ENCODE results near the gene TTI1.

TTI1 gene

GRCh38 chr20:38033330-38034107, at the start of gene TTI1, which contains the start of gene RPRD1B:
TTI1 (minus strand) TSS chr20:38033456; CDS start chr20:38013816, 19,640 bp downstream.
RPRD1B (plus strand) TSS chr20:38033746; CDS start chr20:38033948, 202 bp downstream.
- DNase-seq: peak; percentile 50

- DNase-seq: no peak
Measured at GRCh38 chr20:38082894-38083293, 49.6 kb upstream of the TTI1 start.

GRCh38 chr20:38081575-38081974, 48.3 kb upstream of the TTI1 start:
- DNase-seq: no peak

GRCh38 chr20:38079353-38079752, 46.1 kb upstream of the TTI1 start:
- DNase-seq: no peak

- DNase-seq: no peak
Measured at GRCh38 chr20:38078084-38078483, 44.8 kb upstream of the TTI1 start.

- no peak for DNase-seq
Measured at GRCh38 chr20:38076548-38076947, 43.3 kb upstream of the TTI1 start.

GRCh38 chr20:38075161-38075998, 42.1 kb upstream of the TTI1 start:
- DNase-seq: no peak

GRCh38 chr20:38073307-38074071, 40.2 kb upstream of the TTI1 start:
- DNase-seq: no peak

GRCh38 chr20:38072898-38073297, 39.6 kb upstream of the TTI1 start:
- no peak for DNase-seq

- DNase-seq: no peak
Measured at GRCh38 chr20:38067717-38068365, 34.6 kb upstream of the TTI1 start.

GRCh38 chr20:38066969-38067716, 33.9 kb upstream of the TTI1 start:
- DNase-seq: no peak

- DNase-seq: no peak
Measured at GRCh38 chr20:38065764-38066375, 32.6 kb upstream of the TTI1 start.

- DNase-seq: no peak
Measured at GRCh38 chr20:38063911-38064530, 30.8 kb upstream of the TTI1 start.

- DNase-seq: no peak
Measured at GRCh38 chr20:38062890-38063289, 29.6 kb upstream of the TTI1 start.

- DNase-seq: no peak
Measured at GRCh38 chr20:38061109-38061508, 27.9 kb upstream of the TTI1 start.

- no peak for DNase-seq
Measured at GRCh38 chr20:38060536-38060935, 27.3 kb upstream of the TTI1 start.

- DNase-seq: no peak
Measured at GRCh38 chr20:38059832-38060231, 26.6 kb upstream of the TTI1 start.

GRCh38 chr20:38057351-38057972, 24.2 kb upstream of the TTI1 start:
- DNase-seq: no peak

- no peak for DNase-seq
Measured at GRCh38 chr20:38055848-38056247, 22.6 kb upstream of the TTI1 start.

- DNase-seq: no peak
Measured at GRCh38 chr20:38055294-38055693, 22.0 kb upstream of the TTI1 start.

- DNase-seq: no peak
Measured at GRCh38 chr20:38054647-38055046, 21.4 kb upstream of the TTI1 start.
